Heart left ventricle (tissue), 13 donors: Measurements from ENCODE around the gene DLGAP1.

Source experiments
- POLR2A ChIP-seq, 2 donors: fragments of 450-650 bp; IDR thresholded peaks; one replicate each; pipeline ENCODE4 v1.6.1; 2017; ENCODE audit warnings: antibody characterized with exemption in 2 of 2, mild to moderate bottlenecking in 2 of 2, moderate library complexity in 2 of 2
- TF ChIP-seq, protein P1 (sequence below), 12 donors: fragments of 200-600 bp; sonication (generic) in 4 of 12; IDR thresholded peaks; one replicate each; pipeline versions ENCODE4 v1.5.0 to v1.8.0; 2018 to 2022; ENCODE audit warnings: antibody characterized with exemption in 12 of 12, mild to moderate bottlenecking in 5 of 12
- donor health status: ischemic (EF 13 %, LVEDD 7.1; RV severe dilation, severe dysfunction).
- donor health status: DM: no; HTN: yes; CAD: no.
- donor health status: DM: no; HTN: no; CAD: no.
- donor health status: ischemic (EF 25% LVEDD 6.9; RV normal size, moderate dysfunction).
- donor health status: ischemic (EF 25% LVEDD 5.7; RV mildly dilated, moderate dysfunction).
- donor health status: ischemic (EF 35%, LVEDD 5.7; RV mildly dilated, moderate dysfunction).
- donor health status: nonischemic (EF 11% LVEDD 7.7; RV severe dilation, severe dysfunction).
- donor health status: DM: yes; HTN: yes; CAD: no.
- donor health status: PGD.
- donor health status: ischemic (EF 29% LVEDD 5.4; RV normal size, mild dysfunction).
- donor health status: nonischemic (EF 23%, LVEDD 6.1; RV moderate dilation, normal function).

DNA sequence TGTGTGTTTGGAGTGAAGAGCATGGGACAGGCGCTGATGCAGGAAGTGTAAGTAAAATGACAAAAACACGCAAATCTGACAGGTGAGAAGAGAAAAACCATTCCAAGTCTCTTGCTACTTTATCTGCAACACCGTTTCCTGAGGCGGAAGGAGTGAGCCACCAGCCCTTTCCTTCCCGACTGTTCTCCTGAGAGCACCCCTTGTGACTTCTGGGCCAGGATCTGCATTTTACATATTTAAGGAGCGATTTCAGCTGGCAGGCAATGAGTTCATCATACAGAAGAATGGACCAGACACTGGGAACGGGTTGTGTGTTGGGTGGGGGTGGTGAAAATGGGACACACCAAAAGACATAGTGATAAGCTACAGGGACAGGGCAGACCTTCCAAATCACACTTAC is 727.8 kb downstream of the DLGAP1 start:
- TF ChIP-seq POLR2A (IDR thresholded peaks at IDR 0.05) = no peak
- TF ChIP-seq, protein P1, sequence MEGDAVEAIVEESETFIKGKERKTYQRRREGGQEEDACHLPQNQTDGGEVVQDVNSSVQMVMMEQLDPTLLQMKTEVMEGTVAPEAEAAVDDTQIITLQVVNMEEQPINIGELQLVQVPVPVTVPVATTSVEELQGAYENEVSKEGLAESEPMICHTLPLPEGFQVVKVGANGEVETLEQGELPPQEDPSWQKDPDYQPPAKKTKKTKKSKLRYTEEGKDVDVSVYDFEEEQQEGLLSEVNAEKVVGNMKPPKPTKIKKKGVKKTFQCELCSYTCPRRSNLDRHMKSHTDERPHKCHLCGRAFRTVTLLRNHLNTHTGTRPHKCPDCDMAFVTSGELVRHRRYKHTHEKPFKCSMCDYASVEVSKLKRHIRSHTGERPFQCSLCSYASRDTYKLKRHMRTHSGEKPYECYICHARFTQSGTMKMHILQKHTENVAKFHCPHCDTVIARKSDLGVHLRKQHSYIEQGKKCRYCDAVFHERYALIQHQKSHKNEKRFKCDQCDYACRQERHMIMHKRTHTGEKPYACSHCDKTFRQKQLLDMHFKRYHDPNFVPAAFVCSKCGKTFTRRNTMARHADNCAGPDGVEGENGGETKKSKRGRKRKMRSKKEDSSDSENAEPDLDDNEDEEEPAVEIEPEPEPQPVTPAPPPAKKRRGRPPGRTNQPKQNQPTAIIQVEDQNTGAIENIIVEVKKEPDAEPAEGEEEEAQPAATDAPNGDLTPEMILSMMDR (IDR thresholded peaks at IDR 0.05) = no peak
